Prostate gland (tissue), 2 donors: ENCODE measurements around the gene GATD1.

Source experiments
- CTCF ChIP-seq, 4 experiments: fragments of 200-600 bp in 2 of 4; fragments of 450-650 bp in 2 of 4; sonication (generic) in 2 of 4; IDR thresholded peaks; 1 replicate in 3 of 4; 2 replicates in 1 of 4; pipeline ENCODE4 v1.5.1; 2016 to 2019; ENCODE audit warnings: antibody characterized with exemption in 4 of 4, mild to moderate bottlenecking in 2 of 4, moderate library complexity in 2 of 4
- POLR2A ChIP-seq: fragments of 450-650 bp; IDR thresholded peaks from one replicate; pipeline ENCODE4 v1.6.1; 2016; ENCODE audit warnings: antibody characterized with exemption, mild to moderate bottlenecking

GRCh38 chr11:811446-812245 is 34.4 kb upstream of the GATD1 start:
- TF ChIP-seq POLR2A (no peak), CTCF (IDR thresholded peaks at IDR 0.05) (no peak)
